B cell (primary cell): Measurements from ENCODE around the gene SLC44A4. TPM values are rescaled to one million over a fixed set of nuclear protein-coding genes. Genes with fewer than 3 reads are reported as not detected.
"Not testable (repeated sequence)": the region's sequence is repeated elsewhere in the genome, so short reads cannot be mapped to it uniquely, and the experiment has no call there.

ENCODE experiments used
- ATAC-seq: fragments of 200-7000 bp; cut with Tn5 transposase; one replicate; pipeline ENCODE4 v1.10.0; 2021; ENCODE audit warnings: low read depth, mild to moderate bottlenecking, moderate number of reproducible peaks, moderate library complexity
- CTCF ChIA-PET: fragments of 350-600 bp; sonication (Branson Sonifier 250); formaldehyde crosslinking; loops from one replicate; lab custom pipeline; 2021; ENCODE audit warnings: antibody characterized with exemption, inconsistent platforms; lab: Charles Lee
- POLR2A ChIA-PET: fragments of 350-600 bp; sonication (Branson Sonifier 250); formaldehyde crosslinking; loops from one replicate; lab custom pipeline; 2021; ENCODE audit warnings: antibody characterized with exemption; lab: Charles Lee
- DNase-seq: peaks from one replicate; pipeline ENCODE4 v3.0.0; 2013
- H2AFZ ChIP-seq: 2 replicates; pipeline ENCODE4 v1.6.1; 2012; ENCODE audit warnings: mild to moderate bottlenecking, low read depth, low read length; ENCODE audit not compliant: insufficient read depth, poor library complexity, severe bottlenecking
- H3K27ac ChIP-seq, 2 donors: 1 replicate in 1 of 2; 2 replicates in 1 of 2; pipeline ENCODE4 v1.5.1; 2012 to 2013; ENCODE audit warnings: low read length in 2 of 2, mild to moderate bottlenecking in 2 of 2, moderate library complexity in 1 of 2
- H3K27me3 ChIP-seq, 4 experiments: fragments of 200-600 bp in 1 of 4; sonication (generic) in 1 of 4; replicated peaks in 1 of 4; 1 replicate in 2 of 4; 2 replicates in 2 of 4; pipeline versions ENCODE4 v1.6.1 to v1.7.0; 2013 to 2016; ENCODE audit warnings: low read length in 3 of 4, mild to moderate bottlenecking in 2 of 4, mixed read lengths in 1 of 4, moderate library complexity in 1 of 4; ENCODE audit not compliant: insufficient read depth in 4 of 4, control insufficient read depth in 3 of 4; ENCODE audit errors: control extremely low read depth in 1 of 4
- H3K36me3 ChIP-seq, 2 experiments: replicated peaks in 1 of 2; 1 replicate in 1 of 2; 2 replicates in 1 of 2; pipeline versions ENCODE4 v1.6.1 to v1.7.1; 2013; ENCODE audit warnings: low read length in 1 of 2; ENCODE audit not compliant: insufficient read depth in 2 of 2, control insufficient read depth in 1 of 2; ENCODE audit errors: control extremely low read depth in 1 of 2, extremely low read depth in 1 of 2
- H3K4me1 ChIP-seq, 2 donors: fragments of 200-600 bp in 1 of 2; sonication (generic) in 1 of 2; 1 replicate in 1 of 2; 2 replicates in 1 of 2; pipeline versions ENCODE4 v1.5.1 to v1.6.1; 2013 to 2017; ENCODE audit warnings: low read length in 2 of 2; ENCODE audit not compliant: control insufficient read depth in 2 of 2, insufficient read depth in 2 of 2
- H3K4me2 ChIP-seq: replicated peaks from 2 replicates; pipeline ENCODE3; 2012; ENCODE audit warnings: mild to moderate bottlenecking, low read depth, low read length; ENCODE audit not compliant: poor library complexity, severe bottlenecking
- H3K4me3 ChIP-seq, 5 experiments: fragments of 200-600 bp in 1 of 5; sonication (generic) in 1 of 5; 1 replicate in 3 of 5; 2 replicates in 2 of 5; pipeline versions ENCODE4 v1.5.1 to v1.7.0; 2011 to 2016; ENCODE audit warnings: low read length in 4 of 5, mild to moderate bottlenecking in 4 of 5, low read depth in 2 of 5, control low read depth in 1 of 5, moderate library complexity in 1 of 5; ENCODE audit not compliant: insufficient read depth in 1 of 5; ENCODE audit errors: control extremely low read depth in 1 of 5, extremely low read depth in 1 of 5
- H3K79me2 ChIP-seq: fragments of 200-600 bp; sonication (generic); one replicate; pipeline ENCODE4 v1.6.0; 2016; ENCODE audit warnings: low read length; ENCODE audit not compliant: control insufficient read depth, insufficient read depth
- H3K9ac ChIP-seq: fragments of 200-600 bp; sonication (generic); 2 replicates; pipeline ENCODE4 v1.6.1; 2017; ENCODE audit warnings: mild to moderate bottlenecking, low read length, moderate library complexity
- H3K9me3 ChIP-seq, 3 donors: one replicate each; pipeline versions ENCODE4 v1.6.1 to v1.7.1; 2013; ENCODE audit warnings: low read length in 2 of 3; ENCODE audit not compliant: control insufficient read depth in 2 of 3, insufficient read depth in 1 of 3; ENCODE audit errors: control extremely low read depth in 1 of 3
- H4K20me1 ChIP-seq: 2 replicates; pipeline ENCODE4 v1.6.0; 2012; ENCODE audit warnings: mild to moderate bottlenecking, low read length; ENCODE audit not compliant: insufficient read depth, control insufficient read depth, poor library complexity, severe bottlenecking
- H3K27ac Mint-ChIP-seq: one replicate; pipeline ENCODE4 v1.8.0; 2021; ENCODE audit warnings: mixed read lengths
- H3K27me3 Mint-ChIP-seq: one replicate; pipeline ENCODE4 v1.8.0; 2021; ENCODE audit warnings: mixed read lengths
- H3K4me1 Mint-ChIP-seq: one replicate; pipeline ENCODE4 v1.8.0; 2021; ENCODE audit warnings: mixed read lengths
- H3K4me3 Mint-ChIP-seq: one replicate; pipeline ENCODE4 v1.8.0; 2021; ENCODE audit warnings: mixed read lengths
- H3K9me3 Mint-ChIP-seq: one replicate; pipeline ENCODE4 v1.8.0; 2022; ENCODE audit warnings: mixed read lengths; ENCODE audit not compliant: insufficient read depth
- EZH2 ChIP-seq: IDR thresholded peaks from 2 replicates; pipeline ENCODE4 v1.6.1; 2012; ENCODE audit warnings: borderline replicate concordance, low read depth, mild to moderate bottlenecking, moderate library complexity, low read length; ENCODE audit not compliant: insufficient read depth, poor library complexity, severe bottlenecking
- WGBS: methylation state at CpG from one replicate; pipeline ENCODE4 v1.1.5; 2013; ENCODE audit warnings: missing lambda C conversion rate; ENCODE audit not compliant: insufficient coverage; 5-methylcytosine and 5-hydroxymethylcytosine counted together
- intact Hi-C: fragments of 100-400 bp; cut with micrococcal nuclease; formaldehyde crosslinking; loops from one replicate; pipeline ENCODE4 v1.10.0; 2022
- polyA plus RNA-seq: library from polyadenylated mRNA; depleted of rRNA; stranded (reverse); fragments of >200 nt; gene quantifications from 2 replicates; pipeline ENCODE4 v1.2.3, GENCODE V29; 2012
- total RNA-seq, 2 donors: library from RNA; stranded (reverse); fragments of 120-200 nt in 1 of 2; gene quantifications; 1 replicate in 1 of 2; 2 replicates in 1 of 2; pipeline versions ENCODE4 v1.2.3 to v1.2.4, GENCODE V29; 2013 to 2022
- TF ChIP-seq, protein P1 (sequence below): fragments of 200-600 bp; IDR thresholded peaks from one replicate; pipeline ENCODE4 v1.8.0; 2022; ENCODE audit warnings: antibody characterized with exemption, mild to moderate bottlenecking

Gene SLC44A4
- total and polyA plus RNA-seq, 2 donors (not counting 1 experiment from before 2014, with no cell fraction given) = not detected

DNA sequence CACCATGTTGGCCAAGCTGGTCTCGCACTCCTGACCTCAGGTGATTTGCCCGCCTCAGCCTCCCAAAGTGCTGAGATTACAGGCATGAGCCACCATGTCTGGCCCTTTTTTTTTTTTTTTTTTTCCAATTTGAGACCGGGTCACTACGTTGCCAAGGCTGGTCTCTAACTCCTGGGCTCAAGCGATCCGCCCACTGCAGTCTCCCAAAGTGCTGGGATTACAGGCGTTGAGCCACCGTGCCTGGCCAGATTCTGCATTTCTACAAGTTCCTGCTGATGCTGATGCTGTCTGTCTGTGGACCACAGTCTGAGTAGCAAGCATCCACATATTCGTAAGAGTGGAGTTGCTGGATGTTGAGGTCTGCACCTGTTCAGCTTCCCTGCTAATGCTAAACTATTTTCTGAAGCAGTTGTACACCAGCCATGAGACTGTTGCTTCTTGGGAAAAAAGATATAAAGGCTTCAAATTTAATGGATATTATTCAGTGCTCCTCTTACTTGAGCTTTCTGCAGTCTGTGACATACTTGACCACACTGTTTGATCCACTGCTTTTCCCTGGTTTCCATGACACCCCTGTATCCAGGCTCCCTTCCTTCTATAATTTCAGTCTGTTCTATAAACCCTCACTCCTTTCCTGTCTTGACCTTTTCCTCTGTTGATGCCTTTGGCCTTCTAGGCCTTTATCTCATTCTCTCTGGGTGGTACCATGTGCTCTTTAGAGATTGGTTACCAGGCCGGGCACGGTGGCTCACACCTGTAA is 33.2 kb upstream of the SLC44A4 start:
- H3K9ac ChIP-seq = no peak overlapping the region
- Mint-ChIP-seq H3K27ac (no peak overlapping the region), H3K4me3 (no peak overlapping the region), H3K27me3 (peaks cover 22% of the 10 kb centered on the region), H3K9me3 (no peaks in the 10 kb centered on the region), H3K4me1 (peaks cover 1% of the 10 kb centered on the region)
- POLR2A ChIA-PET = no interaction called here
- no peak for TF ChIP-seq EZH2
- TF ChIP-seq, protein P1, sequence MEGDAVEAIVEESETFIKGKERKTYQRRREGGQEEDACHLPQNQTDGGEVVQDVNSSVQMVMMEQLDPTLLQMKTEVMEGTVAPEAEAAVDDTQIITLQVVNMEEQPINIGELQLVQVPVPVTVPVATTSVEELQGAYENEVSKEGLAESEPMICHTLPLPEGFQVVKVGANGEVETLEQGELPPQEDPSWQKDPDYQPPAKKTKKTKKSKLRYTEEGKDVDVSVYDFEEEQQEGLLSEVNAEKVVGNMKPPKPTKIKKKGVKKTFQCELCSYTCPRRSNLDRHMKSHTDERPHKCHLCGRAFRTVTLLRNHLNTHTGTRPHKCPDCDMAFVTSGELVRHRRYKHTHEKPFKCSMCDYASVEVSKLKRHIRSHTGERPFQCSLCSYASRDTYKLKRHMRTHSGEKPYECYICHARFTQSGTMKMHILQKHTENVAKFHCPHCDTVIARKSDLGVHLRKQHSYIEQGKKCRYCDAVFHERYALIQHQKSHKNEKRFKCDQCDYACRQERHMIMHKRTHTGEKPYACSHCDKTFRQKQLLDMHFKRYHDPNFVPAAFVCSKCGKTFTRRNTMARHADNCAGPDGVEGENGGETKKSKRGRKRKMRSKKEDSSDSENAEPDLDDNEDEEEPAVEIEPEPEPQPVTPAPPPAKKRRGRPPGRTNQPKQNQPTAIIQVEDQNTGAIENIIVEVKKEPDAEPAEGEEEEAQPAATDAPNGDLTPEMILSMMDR = no peak
- WGBS = 85% methylated on average over 10 of the region's 11 CpGs
- no peak overlapping the region for H3K4me2 ChIP-seq
- no peaks in the 10 kb centered on the region for H3K36me3 ChIP-seq
- H2AFZ ChIP-seq = no peak overlapping the region
- DNase-seq = no peak
- H3K27me3 ChIP-seq = no peaks in the 10 kb centered on the region
- H3K27ac ChIP-seq = no peak overlapping the region
- no peak for ATAC-seq
- CTCF ChIA-PET = no interaction called here
- H3K4me3 ChIP-seq = no peak overlapping the region
- H3K79me2 ChIP-seq = no peaks in the 10 kb centered on the region
- no peaks in the 10 kb centered on the region for H3K9me3 ChIP-seq
- intact Hi-C loops = no loop called here
- no peaks in the 10 kb centered on the region for H3K4me1 ChIP-seq
- H4K20me1 ChIP-seq = no peaks in the 10 kb centered on the region

DNA sequence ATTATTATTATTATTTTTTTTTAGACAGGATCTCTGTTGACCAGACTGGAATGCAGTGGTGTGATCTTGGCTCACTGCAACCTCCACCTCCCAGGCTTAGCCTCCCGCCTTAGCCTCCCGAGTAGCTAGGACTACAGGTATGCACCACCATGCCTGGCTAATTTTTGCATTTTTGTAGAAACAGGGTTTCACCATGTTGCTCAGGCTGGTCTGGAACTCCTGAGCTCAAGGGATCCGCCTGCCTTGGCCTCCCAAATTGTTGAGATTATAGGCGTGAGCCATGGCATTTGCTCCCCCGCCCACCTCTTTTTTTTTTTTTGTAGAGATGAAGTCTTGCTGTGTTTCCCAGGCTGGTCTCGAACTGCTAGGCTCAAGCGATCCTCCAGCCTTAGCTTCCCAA is 30.5 kb upstream of the SLC44A4 start:
- CTCF ChIA-PET = interaction anchor here (0.6 kb wide), 1 partner anchor 1778 kb away, joined by 3 read pairs; no protein-coding TSS in a partner anchor
- H2AFZ ChIP-seq, H3K9me3 Mint-ChIP-seq, H3K4me3 ChIP-seq, H3K4me3 Mint-ChIP-seq, H3K9me3 ChIP-seq, POLR2A ChIA-PET, H3K79me2 ChIP-seq, H3K4me1 Mint-ChIP-seq, intact Hi-C loops, ATAC-seq, DNase-seq, H3K27me3 ChIP-seq, H3K4me2 ChIP-seq, H3K9ac ChIP-seq, H3K27ac Mint-ChIP-seq, H3K4me1 ChIP-seq, H3K27ac ChIP-seq, H3K36me3 ChIP-seq, H4K20me1 ChIP-seq: not testable (repeated sequence)
- H3K27me3 Mint-ChIP-seq = peaks cover 13% of the 10 kb centered on the region
- WGBS = 93% methylated on average over 5 of the region's 7 CpGs
